Measurements from ENCODE around the gene TOMM20.
"Not testable (repeated sequence)": the region's sequence is repeated elsewhere in the genome, so short reads cannot be mapped to it uniquely, and the experiment has no call there.

Gene TOMM20

DNA sequence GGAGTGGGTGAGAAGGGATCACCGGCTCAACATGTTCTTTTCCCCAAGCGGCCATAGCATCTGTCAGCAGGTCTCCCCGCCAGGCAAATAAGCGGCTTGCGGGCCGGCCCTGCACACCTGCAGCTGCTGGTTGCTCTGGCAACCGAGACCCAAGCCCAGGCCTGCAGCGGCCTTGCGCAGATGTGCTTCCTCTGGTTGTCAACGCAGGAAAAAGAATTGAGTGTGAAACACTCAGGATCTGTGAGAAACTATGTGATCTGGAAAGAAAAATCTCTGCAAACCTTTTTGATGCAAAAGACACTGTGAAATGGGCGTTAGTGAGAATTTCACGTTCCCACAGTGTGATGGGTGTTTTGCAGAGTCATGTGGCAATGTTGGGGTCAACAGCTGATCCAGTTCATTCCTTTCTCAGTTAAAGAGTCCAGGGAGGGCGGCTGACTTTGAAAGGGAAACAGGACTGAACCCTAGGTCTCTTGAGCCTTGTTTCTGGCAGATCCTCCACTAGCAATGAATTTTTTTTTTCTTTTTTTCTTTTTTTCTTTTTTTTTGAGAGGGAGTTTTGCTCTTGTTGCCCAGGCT is 28.4 kb downstream of the TOMM20 start:
- DNase-seq: no peak

DNA sequence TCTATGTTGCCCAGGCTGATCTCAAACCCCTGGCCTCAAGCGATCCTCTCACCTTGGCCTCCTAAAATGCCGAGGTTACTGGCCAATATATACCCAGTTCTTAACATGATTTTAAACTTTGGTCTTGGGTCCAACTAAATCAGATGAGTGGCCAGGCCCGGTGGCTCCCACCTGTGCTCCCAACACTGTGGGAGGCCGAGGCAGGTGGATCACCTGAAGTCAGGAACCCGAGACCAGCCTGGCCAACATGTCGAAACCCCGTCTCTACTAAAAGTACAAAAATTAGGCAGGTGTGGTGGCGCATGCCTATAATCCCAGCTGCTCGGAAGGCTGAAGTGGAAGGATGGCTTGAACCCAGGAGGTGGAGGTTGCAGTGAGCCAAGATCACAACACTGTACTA is 29.6 kb downstream of the TOMM20 start:
- no peak for DNase-seq

DNA sequence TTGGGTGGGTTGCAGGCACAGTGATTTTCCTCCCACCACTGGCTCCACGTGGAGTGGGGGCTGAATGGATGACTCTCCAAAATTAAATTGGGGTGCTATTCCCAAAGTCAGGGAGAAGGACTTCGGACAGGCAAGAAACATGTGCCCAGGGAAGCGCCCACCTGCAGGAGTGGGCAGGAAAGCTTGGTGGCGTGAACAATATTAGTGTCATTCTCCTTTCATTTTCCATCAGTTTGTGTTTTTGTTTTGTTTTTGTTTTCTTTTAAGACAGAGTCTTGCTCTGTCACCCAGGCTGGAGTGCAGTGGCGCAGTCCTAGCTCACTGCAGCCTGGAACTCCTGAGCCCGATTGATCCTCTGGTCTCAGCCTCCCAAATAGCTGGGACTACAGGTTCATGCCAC is 30.1 kb downstream of the TOMM20 start:
- DNase-seq: no peak

DNA sequence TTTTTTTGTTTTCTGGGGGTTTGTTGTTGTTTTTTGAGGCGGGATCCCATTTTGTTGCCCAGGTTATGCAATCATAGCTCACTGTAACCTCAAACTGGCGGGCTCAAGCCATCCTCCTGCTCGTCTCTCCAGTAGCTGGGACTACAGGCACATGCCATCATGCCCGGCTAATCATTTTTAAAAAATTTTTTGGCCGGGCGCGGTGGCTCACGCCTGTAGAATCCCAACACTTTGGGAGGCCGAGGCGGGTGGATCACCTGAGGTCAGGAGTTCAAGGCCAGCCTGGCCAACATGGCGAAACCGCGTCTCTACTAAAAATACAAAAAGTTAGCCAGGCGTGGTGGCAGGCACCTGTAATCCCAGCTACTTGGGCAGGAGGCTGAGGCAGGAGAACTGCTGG is 31.1 kb downstream of the TOMM20 start:
- not testable (repeated sequence) for DNase-seq

DNA sequence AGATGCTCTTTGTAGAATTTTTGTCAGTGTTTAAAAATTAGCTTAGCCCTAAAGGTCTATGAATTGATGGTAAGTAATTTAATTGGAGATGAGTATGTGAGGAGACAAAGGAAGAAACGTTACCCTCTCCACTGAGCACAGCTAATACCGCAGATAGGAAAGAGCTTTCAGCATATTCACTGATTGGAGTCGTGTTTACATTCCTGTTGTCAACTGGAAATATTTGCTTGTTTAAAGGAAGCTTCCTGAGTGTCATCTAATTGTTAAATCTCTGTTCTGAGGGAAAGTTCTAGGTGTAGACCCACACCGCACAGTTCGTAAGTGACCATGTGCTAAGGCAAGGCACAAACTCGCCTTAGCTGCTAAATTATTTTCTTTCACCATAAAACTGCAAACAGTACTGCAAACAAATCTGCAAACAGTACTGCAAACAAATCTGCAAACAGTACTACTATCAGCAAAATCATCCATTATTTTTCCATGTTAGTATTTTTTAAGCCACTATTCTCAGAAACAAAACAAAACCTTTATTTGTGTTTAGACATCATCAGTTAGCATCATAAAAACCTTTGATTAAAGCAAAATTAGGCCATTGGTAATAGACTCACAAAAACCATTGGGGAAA is 32.6 kb downstream of the TOMM20 start:
- no peak for DNase-seq

DNA sequence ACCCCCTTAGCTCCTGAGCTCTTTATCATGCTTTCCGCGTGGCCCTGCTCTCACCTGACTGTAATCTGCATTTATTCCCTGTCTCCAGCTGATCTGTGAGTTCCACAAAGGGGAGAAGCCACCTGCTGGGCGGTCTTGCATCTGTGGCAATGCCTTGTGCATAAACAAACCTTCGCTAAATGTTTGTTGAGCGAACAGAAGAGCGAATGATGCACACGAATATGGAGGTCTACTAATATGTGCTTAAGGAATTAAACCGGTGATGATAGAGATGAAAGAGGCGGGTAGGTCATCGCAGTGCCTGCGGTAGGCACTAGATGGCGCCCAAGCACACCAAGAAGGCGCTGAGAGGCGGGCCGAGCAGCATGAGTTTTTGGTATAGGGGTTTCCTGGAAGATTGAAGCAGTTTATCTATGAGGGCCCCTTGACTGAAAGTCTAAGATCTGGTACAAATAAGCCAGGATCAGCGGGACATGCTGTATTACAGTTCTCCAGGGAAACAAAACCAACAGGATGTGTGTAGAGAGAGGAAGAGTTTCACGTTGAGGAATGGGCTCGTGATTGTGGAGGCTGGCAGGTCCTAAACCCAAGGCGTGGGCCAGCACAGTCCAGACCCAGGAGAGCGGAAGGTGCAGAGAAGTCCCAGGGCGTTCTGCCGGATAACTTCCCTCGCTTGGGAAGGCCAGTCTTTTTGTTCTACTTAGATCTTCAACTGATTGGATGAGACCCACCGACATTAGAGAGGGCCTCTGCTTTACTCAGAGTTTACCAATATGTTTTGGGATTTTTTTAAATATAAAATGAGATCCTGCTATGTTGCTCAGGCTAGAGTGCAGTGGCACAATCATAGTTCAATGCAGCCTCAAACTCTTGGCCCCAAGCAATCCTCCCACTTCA is 34.7 kb downstream of the TOMM20 start:
- peak; percentile 53 to 78 (median 69) for DNase-seq

DNA sequence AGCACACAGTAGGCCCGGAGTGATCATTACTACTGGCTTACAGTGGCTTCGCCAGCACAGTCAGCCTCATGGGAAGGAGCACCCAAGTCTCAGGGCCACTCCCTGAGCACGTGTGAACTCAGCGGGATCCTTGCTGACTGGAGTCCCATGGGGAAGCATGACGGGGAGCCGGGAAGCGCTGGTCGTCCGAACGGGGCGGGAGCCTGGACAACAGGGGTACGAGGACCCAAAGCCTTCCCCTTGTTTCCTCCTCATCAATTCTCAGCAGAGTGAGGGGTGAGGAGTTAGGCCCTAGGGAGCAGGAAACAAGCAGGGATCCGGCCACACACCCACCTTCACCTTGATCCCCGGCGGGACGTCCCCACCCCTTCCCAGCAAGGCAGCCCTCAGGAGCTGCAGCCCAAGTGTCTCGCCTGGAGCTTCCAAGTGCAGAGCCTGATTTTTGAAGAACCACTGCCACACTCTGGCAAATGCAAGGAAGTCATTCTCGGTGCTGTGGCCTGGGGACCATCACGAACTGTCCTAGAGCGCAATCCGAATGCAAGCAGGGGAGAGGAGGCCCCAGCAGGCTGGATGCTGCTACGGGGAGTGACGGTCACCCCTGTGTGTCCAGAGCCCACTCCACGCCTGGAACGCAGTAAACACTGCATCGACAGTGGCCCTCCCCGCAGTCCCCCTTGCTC is 35.5 kb downstream of the TOMM20 start:
- no peak for DNase-seq

DNA sequence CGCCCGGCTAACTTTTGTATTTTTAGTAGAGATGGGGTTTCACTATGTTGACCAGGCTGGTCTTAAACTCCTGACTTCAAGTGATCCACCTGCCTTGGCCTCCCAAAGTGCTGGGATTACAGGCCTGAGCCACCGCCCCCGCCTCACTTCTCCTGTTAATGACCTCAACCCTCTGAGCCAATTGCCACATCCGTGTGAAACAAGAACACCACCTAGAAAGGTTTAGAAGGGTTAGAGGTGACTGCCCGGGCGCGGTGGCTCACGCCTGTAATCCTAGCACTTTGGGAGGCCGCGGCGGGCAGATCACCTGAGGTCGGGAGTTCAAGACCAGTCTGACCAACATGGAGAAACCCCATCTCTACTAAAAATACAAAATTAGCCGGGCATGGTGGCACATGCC is 36.2 kb downstream of the TOMM20 start:
- DNase-seq: not testable (repeated sequence)

DNA sequence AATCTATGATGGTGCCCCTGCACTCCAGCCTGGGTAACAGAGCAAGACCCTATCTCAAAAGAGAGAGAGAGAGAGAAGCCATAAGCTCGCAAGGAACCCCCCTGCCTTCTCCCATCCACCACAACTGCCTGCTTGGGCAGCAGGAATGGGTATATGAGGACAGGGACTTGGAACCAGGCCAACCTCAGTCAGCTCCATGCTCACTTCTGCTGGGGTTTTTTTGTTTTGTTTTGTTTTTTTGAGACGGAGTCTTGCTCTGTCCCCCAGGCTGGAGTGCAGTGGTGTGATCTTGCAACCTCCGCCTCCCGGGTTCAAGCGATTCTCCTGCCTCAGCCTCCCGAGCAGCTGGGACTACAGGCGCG is 36.6 kb downstream of the TOMM20 start:
- DNase-seq: not testable (repeated sequence)

DNA sequence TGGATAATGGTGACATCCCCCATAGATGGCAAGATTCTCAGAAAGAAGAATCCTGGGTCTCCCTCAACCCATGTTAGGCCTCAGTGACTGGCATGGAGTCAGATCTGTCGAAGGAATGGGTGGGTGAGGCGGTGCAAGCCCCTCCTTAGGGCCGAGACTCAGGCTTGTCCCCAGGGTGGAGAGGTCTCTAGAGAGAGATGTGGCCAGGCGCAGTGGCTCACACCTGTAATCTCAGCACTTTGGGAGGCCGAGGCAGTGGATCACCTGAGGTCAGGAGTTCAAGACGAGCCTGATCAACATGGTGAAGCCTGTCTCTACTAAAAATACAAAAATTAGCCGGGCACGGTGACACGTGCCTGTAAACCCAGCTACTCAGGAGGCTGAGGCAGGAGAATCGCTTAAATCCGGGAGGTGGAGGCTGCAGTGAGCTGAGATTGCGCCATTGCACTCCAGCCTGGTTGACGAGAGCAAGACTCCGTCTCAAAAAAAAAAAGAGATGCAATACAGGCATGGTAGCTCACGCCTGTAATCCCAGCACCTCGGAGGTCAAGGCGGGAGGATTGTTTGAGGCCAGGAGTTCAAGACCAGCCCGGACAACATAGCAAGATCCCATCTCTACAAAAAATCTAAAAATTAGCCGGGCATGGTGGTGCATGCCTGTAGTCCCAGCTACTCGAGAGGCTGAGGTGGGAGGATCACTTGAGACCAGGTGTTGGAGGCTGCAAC is 37.2 kb downstream of the TOMM20 start:
- not testable (repeated sequence) for DNase-seq

DNA sequence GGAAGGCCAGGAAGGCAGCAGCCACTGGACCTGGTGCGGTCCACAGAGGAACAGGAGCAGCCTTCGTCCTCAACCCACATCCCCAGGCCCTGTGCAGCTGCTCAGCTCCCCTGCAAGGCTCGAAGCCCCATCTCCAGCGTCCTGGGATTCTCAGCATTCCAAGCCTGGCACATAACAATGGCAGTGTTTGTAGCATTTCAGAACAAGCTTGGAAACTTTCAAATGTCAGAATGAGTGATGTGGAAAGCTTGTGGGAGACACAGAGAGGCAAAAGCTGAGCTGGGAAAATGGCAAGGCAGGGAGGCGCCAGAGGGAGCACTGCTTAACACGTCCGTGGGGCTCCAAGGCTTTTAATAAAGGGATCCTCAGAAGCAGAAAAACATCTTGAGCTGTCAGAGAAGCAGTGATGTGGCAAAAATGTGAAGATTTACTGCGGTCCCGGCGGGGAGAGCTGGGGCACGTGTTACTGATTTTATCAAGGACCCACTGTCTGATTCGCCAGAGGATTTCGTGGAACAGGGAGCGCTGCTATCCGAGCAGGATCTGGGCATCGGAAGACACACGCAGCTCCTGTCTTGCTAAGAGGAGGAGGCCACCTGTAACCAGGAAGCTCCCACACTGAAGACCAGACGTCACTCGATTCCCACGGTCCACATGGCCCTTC is 38.1 kb downstream of the TOMM20 start:
- no peak for DNase-seq

DNA sequence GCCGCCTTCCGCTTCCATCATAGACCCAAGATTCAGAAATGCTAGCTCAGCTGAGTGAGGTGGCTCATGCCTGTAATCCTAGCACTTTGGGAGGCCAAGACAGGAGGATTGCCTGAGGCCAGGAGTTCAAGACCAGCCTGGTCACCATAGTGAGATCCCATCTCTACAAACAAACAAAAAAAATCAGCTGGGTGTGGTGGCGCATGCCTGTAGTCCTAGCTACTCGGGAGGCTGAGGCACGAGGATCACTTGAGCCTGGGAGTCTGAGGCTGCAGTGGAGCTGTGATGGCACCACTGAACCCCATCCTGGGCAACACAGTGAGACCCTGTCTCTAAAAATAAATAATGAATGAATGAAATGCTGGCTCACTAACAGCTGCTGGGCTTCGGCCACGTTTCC is 39.7 kb downstream of the TOMM20 start:
- no peak for DNase-seq

DNA sequence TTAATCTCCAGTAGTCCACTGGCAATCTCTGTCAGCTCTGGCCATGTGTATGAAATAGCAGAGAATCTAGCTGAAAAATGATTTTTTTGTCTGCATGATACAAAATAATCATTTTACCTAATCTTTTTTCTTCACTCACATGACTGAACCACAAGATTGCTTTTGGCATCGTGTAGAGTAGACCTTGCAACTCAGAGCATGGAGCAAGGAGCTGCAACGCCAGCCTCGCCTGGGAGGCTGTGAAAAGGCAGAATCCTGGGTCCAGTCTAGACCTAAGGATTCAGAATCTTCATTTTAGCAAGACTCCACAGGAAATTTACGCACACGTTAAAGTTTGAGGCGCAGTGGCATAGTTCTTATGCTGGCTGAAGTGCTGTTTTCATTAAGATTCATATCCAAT is 40.2 kb downstream of the TOMM20 start:
- DNase-seq: no peak

DNA sequence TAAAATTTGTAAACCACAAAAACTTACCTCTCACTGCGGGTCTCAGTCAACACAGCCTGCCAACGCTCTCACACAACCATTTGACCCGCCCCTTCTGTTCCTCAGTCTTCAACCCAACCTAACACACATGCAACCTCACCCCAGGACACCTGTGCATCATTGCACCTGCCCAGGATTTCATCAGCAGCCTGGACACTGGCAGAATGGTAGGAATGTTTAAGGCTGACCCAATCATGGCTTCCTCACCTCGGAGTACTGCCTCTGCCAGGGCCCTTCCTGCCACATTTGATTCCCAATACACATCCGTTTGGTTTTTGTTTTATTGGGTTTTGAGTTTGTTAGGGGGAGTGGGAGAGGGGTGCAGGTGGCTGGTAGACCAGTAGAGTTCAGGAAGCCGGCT is 40.7 kb downstream of the TOMM20 start:
- DNase-seq: no peak

DNA sequence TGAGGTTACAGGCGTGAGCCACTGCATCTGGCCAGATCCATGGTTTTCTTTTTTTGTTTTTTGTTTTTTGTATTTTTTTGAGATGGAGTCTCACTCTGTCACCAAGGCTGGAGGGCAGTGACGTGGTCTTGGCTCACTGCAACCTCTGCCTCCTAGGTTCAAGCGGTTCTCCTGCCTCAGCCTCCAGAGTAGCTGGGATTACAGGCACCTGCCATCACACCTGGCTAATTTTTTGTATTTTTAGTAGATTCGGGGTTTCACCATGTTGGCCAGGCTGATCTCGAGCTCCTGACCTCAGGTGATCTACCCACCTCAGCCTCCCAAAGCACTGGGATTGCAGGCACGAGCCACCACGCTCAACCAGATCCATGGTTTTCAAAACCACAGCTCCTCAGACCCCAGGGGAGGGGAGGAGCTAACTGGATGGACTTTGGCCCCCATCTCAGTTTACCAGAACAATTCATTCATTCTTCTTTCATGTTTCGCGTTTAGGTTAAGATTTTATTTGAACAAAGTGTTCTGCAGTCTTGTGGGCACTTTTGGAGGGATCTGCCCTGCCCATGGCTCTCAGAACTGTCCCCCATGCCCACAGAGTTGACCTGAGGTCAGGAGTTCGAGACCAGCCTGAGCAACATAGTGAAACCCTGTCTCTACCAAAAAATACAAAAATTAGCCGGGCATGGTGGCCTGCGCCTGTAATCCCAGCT is 43.1 kb downstream of the TOMM20 start:
- DNase-seq: not testable (repeated sequence)

DNA sequence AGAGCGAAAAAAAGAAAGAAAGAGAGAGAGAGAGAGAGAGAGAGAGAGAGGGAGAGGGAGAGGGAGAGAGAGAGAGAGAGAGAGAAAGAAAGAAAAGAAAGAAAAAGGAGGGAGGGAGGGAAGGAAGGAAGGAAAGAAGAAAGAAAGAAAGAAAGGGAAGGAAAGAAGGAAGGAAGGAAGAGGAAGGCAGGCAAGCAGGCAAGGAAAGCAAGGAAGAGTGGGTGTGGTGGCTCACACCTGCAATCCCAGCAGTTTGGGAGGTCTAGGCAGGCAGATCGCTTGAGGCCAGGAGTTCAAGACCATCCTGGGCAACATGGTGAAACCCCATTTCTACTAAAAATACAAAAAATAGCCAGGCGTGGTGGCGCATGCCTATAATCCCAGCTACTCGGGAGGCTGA is 47.8 kb downstream of the TOMM20 start:
- not testable (repeated sequence) for DNase-seq

DNA sequence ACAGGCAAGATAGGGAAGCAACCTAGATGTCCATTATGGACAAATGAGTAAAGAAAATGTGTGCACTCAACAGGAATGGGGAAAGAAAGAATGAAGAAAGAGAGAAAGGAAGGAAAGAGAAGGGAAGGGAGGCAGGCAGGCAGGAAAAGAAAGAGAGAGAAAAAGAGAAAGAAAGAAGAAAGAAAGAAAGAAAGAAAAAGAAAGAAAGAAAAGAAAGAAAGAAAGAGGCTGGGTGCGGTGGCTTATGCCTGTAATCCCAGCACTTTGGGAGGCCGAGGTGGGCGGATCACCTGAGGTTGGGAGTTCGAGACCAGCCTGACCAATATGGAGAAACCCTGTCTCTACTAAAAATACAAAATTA is 48.4 kb downstream of the TOMM20 start:
- not testable (repeated sequence) for DNase-seq

DNA sequence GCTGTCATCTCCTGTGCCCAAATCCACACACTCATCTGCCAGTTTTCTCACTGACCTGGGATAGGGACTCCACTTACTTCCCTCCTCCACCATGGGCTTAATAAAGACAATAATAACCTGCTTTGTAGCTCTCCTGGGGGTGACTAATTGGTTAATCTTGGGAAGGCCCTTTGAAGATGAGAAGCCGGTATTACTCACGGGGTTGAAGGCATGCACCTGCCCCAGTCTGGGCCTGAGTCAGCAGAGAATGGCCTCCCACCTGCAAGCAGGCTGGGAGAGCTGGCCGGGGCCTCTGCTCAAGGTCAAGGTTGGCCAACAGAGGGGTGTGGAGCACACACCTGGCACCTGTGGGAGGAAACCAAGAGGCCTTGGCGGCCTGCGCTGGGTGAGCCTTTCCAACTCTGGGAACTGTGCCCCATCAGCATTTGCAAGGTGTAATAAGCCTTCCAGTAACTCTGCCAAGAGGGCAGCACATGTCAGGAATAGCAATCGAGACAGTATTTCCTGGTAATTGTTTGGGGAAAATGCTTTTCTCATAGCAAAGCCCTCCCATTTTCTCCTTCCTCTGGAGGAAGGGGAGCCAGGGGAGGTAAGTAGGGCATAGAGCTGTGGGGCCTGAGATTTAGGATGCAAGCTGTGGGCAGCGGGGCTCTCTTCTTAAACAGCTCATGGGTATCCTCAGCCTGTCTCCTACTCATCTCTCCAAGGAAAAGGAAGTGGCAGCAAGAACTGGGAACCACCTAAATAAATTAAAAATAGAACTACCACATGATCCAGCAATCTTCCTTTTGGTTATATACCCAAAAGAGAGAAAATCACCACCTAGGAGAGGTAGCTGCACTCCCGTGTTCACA is 49.0 kb downstream of the TOMM20 start:
- DNase-seq: no peak

DNA sequence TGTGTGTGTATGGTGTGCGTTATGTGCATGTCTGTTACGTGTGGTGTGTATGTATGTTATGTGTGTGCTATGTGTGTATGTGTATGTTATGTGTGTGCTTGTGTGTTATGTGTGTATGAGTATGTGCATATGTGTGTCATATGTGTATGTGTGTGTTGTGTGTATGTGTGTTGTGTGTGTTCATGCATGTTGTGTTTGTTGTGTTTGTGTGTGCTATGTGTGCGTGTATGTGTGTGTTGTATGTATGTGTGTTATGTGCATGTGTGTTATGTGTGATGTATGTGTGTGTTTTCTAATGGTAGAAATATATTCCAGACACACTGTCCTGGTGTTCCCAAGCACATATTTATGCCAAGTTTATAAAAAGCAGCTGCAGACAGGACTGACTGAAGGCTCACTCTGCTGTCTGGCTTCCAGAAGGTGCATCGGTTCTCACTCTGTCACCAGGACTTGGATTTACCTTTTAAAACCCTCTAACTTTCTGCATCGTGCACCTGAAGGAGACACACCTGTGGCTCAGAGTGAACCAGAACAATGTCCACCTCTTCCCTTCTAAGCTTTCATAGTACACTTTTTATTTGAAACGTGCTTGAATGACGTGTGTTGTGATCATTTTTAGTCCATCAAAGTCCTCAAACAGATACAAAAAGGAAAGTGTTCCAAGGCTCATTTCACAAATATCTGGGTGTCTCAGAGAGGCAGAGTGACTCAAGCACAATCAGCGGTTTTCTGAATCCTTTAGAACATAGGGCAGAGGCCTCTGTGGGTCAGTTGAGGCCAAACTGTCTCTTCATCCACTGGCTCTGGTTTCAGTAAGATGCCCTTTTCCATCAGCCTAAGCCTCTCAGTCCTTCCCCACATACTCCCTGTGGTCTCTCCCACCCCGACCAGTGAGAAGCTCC is 49.9 kb downstream of the TOMM20 start:
- no peak for DNase-seq

Measured in T-helper 1 cell (primary cell).